DMS153 treated with DMSO at 0.1 percent for 48 hours (cell line): ENCODE results near the gene PYCARD.
"Not testable (repeated sequence)": the region's sequence is repeated elsewhere in the genome, so short reads cannot be mapped to it uniquely, and the experiment has no call there.

Source experiments
- DNase-seq: peaks from one replicate; lab custom pipeline; 2025; ENCODE audit not compliant: unreplicated experiment; lab: John Stamatoyannopoulos, UW

Gene PYCARD

DNA sequence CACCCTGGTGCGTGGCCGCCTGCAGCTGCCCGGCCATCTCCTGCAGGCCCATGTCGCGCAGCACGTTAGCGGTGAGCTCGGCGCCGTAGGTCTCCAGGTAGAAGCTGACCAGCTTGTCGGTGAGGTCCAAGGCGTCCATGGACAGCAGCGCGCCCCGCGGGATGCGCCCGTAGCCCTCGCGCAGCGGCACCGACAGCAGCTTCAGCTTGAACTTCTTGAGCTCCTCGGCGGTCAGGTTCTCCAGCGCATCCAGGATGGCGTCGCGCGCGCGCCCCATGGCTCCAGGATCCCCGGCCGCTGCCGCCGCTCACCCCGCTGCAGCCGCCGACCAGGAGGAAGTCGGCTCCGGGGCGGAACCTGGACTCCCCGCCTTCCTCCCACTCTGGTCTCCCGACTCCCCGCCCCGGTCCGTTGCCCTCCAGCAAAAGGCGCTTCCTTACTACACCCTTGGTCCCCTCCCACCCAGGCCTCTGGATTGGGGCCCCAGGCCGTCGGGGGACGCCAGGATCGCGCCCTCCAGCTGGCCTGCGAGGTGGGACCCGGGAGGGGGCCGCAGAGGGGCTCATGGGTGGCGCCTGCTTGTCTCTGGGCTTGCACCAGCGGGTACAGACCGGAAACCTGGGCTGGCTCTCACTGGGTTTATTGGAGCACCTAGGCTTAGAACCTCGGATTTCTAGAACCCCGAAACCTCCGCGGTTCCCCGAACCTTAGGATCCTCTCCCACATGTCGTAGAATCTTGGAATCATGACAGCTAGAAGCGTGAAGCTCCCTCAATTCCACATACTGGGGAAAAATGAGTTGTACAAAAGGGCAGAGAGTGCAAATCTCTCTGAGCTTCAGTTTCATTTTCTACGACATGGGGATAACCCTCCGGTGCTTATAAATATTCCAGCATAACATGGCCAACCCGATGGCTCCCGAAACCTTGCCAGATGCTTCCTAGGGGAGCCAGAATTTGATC, at the start of gene PYCARD:
Gene PYCARD (minus strand): TSS at position 347 of the 962 bp plus-strand sequence. CDS start 70 bp downstream, at position 277.
- DNase-seq = no peak

DNA sequence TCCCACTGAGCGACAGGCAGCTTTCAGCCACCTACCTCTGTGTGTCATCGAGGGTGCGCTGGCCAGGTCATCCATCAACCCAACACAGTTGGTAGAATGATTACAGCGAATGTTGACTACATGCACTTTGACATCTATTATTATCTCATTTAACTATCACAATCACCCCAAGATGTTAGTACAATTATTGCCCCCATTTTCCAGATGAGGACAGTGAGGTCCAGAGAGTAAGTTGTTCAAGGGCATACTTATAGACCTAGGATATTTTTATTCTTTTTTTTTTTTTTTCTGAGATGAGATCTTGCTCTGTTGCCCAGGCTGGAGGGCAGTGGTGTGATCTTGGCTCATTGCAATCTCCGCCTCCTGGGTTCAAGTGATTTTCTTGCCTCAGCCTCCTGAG, 48.9 kb upstream of the PYCARD start:
- DNase-seq = no peak

DNA sequence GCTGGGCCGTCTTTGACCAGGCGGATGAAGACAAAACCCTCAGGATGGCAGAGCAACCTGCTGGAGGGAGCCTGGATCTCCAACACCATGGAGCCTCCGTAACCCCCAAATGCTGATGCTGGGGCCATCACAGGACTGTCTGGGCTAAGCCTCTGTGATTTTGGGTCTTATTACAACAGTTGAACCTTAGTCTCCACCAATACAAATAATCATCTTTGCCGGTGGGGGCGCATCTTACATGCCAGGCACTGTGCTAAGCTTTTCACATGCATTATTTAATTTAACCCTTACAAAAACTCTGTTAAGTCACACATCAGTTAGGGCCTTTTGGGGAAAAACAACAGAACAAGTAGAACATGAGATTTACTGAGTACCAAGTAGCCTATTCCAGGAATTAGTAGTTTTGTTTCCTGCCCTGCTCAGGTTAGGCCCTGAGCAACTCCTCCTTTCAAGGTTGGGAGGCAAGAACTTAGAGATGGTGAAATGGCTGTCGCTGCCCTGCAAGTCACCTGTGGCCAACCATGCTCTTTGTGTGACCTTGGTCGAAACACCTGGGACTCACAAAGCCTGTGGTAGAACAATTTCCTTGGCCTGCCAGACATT, 48.3 kb upstream of the PYCARD start:
- no peak for DNase-seq

DNA sequence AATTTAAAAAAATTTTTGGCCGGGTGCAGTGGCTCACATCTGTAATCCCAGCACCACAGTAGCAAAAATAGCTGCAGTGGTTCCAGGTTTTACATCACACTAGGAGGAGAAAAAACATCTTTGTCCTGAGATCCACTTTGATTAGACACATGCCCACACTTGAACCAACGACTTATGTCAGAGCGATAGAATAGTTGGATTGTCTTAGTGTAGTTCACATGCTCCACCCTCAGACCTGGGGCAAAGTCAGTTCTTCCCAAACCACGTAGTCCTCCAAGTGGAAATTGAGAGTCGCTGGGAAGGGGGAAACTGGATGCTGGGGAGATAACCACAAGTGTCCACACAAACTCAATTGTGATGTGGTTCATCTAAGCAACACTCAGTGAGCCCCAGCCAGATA, 45.8 kb upstream of the PYCARD start:
- DNase-seq = no peak

DNA sequence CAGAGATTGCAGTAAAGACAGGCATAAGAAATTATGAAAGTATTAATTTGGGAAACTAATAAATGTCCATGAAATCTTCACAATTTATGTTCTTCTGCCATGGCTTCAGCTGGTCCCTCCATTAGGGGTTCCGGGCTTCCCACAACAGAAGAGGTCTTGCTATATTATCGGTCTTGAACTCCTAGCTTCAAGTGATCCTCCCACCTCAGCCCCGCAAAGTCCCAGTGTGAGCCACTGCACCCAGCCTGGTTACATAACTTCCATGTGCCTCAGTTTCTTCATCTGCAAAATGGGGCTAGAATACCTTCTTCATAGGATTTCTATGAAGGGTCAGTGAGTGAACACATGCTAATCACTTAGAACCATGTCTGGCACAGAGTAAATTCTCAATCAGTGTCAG, 43.7 kb upstream of the PYCARD start:
- no peak for DNase-seq

DNA sequence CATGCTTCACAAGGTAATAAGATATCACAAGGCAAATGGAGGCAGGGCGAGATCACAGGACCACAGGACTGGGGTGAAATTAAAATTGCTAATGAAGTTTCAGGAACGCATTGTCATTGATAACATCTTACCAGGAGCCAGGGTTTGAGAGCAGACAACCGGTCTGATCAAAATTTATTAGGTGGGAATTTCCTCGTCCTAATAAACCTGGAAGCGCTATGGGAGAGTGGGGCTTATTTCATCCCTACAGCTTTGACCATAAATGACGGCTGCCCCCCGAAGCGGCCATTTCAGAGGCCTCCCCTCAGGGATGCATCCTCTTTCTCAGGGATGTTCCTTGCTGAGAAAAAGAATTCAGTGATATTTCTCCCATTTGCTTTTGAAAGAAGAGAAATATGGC, 43.0 kb upstream of the PYCARD start:
- not testable (repeated sequence) for DNase-seq

DNA sequence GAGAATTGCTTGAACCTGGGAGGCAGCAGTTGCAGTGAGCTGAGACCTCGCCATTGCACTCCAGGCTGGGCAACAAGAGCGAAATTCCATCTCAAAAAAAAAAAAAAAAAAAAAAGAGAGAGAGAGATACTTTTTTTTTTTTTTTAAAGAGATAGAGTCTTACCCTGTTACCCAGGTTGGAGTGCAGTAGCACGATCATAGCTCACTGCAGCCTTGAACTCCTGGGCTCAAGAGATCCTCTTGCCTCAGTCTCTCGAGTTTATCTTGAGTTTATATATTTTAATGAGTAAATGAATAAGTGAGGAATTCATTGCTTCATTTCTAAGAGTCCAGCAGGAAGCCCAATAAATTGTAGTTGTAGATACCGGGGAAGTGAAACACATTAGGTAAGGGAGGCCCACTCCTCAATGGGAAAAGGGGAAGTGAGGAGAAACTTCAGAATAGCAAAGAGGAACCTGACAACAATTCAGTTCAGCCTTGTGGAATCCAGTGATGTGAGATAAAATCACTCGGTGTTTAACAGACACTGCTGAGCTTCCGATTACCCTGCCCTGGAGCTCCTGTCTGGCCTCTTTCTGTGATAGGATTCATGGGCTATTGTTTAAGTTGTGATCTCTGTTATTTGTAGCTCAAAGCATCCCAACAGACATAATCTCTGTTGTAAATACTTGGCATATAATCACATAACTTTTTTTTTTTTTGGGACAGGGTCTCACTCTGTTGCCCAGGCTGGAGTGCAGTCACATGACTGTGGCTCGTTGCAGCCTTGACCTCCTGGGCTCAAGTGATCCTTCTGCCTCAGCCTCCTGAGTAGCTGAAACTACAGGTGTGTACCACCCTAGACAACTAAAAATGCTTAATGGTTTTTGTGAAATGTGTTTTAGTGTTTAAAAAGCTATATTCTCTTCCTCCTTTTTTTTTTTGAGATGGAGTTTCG, 41.4 kb upstream of the PYCARD start:
- no peak for DNase-seq

DNA sequence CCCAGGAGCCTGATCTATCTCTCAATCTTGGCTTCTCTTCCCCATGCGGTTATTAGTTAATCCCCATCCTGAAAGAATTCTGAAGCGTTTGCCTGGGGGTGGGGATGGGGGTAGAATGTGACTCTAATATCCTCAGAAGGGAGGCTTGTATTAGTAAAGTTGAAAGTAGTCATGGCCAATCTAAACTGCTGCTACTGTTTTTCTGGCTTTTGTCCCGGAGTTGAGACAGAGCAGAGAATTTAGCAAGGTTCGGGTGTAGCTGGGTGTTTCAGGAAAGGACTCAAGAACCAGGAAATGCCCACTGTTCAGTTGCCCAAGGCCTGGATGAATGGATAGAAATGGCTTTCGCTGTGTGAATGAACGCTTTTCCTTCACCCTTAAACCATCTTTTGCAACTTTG, 39.6 kb upstream of the PYCARD start:
- DNase-seq = no peak

DNA sequence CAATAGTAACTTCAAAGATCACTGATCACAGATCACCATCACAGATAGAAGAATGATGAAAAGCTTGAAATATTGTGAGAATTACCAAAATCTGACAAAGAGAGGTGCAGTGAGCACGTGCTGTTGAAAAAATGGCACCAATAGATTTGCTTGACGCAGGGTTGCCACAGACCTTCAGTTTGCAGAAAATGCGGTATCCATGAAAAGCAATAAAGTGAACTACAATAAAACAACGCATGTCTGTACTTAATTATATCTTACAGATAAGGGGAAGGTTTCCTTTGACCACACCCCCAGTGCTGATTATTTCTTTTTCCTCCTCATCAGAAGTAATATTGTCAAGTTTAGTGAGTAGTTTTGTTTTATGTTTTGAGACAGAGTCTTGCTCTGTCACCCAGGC, 35.5 kb upstream of the PYCARD start:
- DNase-seq = no peak

DNA sequence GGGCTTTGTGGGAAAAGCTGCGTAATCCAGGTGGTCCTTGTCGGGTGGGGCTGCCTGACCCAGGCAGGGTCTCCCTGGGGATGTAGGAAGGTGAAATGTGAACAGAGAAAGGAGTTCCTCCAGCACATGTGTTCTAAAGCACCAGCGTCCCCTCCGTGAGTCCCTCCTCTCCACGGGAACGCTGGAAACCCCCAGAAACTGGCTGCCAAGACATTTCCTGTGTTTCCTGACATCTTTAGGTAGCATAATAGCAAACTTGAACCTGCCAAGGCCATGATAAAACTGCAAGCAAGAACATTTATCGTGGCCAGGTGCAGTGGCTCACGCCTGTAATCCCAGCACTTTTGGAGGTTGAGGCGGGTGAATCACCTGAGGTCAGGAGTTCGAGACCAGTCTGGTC, 26.9 kb upstream of the PYCARD start:
- DNase-seq = no peak

DNA sequence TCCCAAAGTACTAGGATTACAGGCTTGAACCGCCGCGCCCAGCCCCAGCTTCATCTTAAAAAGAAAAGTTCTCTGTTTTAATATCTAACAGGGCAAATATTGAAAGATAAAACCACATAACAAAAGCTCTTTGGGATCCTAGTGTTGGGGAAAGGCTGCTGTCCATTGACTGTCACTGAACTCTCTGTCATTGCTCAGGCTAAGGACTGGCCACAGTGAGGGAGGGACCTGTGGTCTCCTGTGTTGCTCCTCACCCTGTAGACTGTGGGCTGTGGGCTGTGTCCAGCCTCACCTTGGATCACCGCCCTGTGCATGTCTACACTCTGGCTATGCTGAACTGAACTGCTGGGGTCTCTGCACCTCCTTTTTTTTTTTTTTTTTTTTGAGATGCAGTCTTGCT, 25.6 kb upstream of the PYCARD start:
- DNase-seq = no peak

DNA sequence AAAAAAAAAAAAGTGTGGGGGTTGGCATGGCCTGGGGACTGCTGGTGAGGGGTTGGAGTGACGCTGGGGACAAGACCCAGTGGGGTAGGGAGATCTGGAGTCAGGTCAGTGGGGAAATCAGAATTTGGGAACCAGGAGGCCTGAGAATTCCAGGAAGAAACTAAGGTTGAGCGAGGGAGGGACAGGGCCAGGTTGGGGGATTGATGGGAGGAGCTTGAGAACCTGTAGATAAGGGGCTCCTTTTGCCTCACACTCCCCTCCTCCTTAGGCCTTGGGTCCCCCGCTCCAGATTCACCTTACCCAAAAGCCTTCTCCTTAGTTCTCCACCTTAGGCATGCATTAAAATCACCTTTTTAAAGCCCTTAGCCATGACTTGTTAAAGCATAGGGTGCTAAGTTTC, 22.6 kb upstream of the PYCARD start:
- no peak for DNase-seq

DNA sequence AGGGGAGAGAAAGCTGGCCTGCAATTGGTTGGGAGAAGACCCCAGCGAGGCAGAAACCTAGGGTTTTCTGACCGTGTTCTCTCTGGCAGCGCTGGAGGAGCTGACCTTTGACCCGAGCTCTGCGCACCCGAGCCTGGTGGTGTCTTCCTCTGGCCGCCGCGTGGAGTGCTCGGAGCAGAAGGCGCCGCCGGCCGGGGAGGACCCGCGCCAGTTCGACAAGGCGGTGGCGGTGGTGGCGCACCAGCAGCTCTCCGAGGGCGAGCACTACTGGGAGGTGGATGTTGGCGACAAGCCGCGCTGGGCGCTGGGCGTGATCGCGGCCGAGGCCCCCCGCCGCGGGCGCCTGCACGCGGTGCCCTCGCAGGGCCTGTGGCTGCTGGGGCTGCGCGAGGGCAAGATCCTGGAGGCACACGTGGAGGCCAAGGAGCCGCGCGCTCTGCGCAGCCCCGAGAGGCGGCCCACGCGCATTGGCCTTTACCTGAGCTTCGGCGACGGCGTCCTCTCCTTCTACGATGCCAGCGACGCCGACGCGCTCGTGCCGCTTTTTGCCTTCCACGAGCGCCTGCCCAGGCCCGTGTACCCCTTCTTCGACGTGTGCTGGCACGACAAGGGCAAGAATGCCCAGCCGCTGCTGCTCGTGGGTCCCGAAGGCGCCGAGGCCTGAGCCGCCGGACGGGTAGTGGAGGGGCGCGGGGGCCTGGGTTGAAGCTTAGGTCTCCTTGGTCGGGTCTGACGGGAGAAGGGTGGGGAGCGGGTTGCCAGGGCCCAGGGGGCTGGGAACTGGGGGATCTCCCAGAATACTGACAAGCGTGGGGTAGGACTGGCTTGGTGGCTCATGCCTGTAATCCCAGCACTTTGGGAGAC, 21.8 kb upstream of the PYCARD start:
- no peak for DNase-seq

DNA sequence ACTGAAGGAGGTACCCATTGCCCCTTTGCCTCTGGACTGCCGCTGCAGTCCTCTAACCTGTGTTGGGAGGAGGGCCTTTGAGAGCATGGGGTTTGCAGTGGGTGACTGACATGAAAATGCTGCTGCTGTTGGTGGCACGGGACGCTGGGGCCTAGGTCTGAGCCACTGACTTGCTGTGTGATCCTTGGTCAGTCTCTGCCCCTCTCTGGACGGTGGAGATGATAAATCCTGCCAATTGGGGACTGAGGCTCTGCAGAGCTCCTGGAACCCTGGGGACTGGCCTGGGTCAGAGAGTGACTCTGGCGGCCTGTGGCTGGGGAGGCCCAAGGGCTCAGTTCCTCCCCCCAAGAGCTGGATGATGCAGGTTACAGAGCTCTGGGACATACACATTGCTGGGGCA, 20.5 kb upstream of the PYCARD start:
- no peak for DNase-seq

DNA sequence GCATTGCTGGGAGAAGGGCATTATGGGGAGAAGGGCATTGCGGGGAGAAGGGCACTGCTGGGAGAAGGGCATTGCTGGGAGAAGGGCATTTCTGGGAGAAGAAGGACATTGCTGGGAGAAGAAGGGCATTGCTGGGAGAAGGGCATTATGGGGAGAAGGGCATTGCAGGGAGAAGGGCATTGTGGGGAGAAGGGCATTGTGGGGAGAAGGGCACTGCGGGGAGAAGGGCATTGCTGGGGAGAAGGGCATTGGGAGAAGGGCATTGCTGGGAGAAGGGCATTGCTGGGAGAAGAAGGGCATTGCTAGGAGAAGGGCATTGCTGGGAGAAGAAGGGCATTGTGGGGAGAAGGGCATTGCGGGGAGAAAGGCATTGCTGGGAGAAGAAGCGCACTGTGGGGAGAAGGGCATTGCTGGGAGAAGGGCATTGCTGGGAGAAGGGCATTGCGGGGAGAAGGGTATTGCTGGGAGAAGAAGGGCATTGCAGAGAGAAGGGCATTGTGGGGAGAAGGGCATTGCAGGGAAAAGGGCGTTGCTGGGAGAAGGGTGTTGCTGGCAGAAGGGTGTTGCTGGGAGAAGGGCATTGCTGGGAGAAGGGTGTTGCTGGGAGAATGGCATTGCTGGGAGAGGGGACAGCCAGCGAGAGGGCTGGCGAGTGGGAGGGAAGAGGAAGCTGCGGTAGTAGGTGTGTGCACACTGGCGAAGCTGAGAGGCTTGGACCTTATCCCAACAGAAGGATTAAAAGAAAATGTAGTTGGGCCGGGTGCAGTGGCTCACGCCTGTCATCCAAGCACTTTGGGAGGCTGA, 19.0 kb upstream of the PYCARD start:
- DNase-seq = no peak

DNA sequence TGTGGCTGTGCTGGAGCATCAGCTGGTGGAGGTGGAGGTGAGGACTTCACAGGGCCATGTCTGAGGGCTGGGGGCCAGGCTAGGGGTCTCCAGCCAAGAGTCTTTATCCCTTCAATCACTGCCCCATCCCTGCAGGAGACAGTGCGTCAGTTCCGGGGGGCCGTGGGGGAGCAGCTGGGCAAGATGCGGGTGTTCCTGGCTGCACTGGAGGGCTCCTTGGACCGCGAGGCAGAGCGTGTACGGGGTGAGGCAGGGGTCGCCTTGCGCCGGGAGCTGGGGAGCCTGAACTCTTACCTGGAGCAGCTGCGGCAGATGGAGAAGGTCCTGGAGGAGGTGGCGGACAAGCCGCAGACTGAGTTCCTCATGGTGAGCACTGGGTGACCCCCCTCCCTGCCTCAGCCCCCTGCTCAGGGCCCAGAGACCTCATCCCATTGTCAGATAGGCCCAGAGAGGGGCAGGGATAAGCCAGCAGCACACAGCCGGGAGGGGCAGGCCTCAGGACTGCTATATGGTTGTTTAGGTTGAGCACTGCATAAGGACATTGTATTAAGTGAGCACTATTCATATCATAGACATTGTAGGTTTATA, 16.7 kb upstream of the PYCARD start:
- no peak for DNase-seq

DNA sequence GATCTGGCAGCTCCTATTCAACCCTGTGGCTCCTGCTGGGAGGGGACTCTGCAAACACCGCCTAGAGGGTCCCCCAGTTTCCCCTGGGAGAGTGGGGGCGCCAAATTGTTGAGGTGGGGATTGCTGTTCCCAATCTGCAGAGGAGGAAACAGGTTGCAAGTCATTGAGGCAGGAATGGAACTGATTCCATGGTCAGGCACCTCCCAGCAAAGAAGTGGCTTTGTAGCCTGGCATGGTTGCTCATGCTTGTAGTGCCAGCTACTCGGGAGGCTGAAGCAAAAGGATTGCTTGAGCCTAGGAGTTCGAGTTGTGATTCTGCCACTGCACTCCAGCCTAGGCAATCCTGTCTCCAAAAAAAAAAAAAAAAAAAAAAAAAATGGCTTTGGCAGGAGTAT, 14.6 kb upstream of the PYCARD start:
- no peak for DNase-seq

DNA sequence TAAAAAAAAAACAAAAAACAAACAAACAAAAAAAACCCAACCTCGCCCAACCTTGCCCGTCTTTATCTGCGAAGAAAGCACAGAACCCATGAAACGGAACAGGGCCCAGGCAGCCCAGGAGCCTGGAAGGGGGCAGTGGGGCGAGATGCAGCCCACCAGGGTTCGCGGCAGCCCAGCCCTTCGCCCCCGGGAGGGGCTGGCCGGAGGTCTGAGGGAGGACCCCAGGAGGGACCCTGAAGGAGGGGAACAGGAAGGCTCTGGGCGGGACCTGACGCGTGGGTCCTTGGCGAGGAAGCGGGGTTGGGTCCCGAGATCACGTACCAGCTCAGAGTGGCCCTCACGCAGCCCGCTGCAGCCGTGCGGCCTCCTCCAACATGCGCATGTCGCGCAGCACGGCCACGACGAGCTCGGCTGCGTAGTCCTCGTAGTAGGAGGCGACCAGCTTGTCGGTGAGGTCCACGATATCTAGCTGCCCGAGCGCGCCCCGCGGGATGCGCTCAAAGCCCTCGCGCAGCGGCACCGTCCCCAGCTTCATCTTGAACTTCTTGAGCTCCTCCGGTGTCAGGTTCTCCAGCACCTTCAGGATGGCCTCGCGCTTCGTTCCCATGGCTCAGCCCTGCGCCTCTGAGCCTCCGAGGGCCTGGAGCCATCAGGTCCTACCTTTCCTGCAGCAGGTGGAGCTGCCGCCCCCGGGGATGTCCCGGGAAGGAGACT, 14.0 kb upstream of the PYCARD start, which contains the start of gene PYDC1:
Gene PYDC1 (minus strand): TSS at position 714 of the 714 bp plus-strand sequence. CDS start 107 bp downstream, at position 607.
- DNase-seq = no peak
